Fibroblast of skin of back (primary cell): ENCODE results near the gene SPCS1.
"Not testable (repeated sequence)": the region's sequence is repeated elsewhere in the genome, so short reads cannot be mapped to it uniquely, and the experiment has no call there.

ENCODE experiments used
- DNase-seq: peaks from one replicate; pipeline ENCODE4 v3.0.0-alpha.2; 2013

The SPCS1 gene

DNA sequence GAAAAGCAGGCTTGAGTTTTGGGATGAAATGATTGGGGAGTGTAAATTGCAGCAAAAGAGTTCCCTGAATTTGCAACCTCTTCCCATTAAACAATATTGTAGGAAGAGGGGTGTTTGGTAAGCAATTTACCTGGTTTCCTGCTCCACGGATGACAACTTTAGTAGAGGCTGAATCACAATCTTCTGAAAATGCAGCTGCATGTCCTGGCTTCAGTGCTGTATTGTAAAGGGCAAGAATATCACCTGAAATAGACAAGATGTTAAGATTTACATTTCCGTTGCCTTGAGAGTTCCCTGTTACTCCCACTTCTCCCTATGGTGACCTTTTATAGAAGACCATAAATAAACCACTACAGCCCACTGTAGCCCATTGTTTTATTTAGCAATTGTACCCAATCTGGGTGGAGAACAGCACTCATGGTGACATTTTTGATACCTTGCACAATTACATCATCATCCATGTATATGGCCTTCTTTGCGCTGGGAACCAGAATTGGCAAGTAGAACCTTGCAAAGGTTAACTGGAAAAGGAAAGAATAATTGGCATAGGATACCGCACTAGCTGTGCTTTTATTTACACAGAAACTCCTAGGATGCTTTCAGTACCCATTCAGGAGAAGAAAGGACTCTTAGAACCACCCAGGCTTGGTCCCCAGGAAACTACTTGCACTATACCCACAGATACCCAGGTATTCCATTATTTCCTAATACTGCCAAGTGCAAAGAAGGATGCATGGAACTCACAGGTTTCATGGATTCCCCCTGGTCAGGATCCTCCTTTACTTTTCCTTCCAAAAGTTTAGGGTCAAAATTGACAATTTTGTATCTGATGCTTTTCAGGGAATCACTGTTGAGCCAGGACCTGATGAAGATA lies 9.9 kb upstream of the SPCS1 start:
- DNase-seq = no peak

DNA sequence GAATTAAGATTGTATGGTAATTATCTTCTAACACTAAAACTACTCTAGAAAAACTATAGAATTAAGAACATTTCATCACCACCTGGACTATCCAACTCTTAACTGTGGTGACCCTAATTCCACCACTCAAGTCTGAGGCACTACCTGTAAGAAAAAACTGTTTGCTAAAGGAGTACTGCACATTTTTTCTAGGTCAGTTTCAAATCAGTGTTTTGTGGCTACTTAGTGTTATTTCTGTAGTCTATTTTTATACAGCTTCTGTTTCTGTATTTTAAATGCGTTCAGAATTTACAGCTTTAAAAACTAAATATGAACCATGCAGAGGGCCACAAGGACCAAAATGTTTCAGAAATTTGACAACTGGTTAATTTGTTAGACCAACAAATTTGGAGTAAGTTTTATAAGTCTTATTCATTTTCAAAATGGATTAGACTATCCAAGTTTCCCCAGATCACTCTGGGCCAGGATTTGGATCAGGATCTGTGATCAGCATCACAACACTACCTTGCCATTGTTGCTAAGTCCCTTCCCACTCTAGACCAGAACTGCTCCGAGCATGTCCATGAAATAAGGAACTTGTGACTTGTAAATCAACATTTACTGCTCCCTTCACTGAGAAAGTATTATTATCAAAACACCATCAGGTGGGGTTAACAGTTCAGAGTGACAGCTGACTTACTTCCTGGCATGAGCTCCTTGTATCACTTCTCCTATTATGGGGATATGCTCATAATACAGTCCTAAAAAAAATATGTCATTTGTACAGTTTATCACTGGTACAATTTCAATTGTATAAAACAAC lies 8.9 kb upstream of the SPCS1 start:
- no peak for DNase-seq

DNA sequence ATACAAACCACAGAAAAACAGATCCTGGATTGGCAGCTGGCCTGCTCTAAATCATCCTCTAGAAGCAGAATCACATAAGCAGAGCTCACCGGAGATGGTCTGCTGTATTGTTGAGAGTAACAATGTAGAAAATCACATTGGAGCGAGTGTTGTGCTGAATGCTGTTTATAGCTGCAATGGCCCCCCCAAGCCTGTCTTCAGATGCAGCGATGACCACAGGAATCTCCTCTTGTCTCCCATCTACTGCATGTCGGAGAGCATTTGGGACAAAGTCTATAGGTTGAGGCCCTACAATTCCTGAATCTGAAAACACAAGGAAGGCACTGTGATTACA lies 8.3 kb upstream of the SPCS1 start:
- DNase-seq = no peak

DNA sequence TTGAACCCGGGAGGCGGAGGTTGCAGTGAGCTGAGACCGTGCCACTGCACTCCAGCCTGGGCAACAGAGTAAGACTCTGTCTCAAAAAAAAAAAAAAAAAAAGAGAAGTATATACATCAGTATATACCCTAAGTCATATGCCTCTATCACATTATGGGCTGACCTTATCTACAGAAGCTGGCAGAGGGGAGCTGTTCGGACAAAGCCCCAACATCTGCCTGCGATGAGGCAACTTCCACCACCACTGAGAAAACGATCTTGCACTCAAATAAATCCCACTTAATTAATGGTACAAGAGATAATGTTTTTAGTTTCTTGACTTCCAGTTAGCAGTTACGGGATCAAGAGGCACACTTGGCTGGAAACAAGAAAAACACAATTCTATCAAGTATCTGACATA lies 2.6 kb upstream of the SPCS1 start:
- DNase-seq = no peak

DNA sequence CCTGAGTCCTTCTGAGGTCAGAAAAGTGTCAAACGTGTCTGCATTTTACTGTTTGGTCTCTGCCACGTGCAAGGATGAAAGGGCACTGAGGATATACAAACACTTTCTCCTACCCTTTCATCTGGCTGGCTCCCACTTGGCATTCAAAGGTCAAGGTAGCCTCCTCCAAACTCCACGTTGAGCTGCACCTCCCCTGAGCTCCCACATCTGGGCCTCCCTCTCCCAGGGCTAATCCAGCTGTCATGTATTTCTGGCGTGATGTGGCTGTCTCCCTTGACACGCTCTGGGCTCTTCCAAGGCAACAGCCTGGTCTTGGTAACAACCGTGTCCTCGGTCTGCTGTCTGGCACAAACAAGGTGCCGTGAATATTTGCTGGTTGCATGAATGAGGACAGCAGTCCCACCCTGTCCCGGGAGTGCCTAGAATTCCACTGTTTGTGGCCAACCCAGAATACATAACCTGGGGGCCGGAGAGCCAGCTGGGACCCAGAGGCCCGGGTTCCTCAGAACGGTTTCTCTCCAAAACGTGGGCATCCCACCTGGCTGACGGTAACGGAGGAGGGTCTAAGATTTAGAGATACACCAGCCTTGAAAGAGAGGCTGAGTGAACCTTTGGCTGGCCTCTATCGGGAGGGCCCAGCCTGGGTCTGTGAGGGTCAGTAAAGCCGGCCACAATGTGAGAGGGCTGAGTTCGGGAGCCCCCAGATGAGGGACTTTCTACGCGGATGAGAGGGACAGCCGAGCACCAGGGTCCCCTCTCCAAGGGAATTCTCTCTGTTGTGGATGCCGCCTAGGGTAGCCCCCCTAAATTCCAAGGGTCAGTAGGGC lies 1.1 kb upstream of the SPCS1 start:
- peak; percentile 40 for DNase-seq

GRCh38 chr3:52705438-52705687 lies 543 bp upstream of the SPCS1 start:
- DNase-seq = no peak

DNA sequence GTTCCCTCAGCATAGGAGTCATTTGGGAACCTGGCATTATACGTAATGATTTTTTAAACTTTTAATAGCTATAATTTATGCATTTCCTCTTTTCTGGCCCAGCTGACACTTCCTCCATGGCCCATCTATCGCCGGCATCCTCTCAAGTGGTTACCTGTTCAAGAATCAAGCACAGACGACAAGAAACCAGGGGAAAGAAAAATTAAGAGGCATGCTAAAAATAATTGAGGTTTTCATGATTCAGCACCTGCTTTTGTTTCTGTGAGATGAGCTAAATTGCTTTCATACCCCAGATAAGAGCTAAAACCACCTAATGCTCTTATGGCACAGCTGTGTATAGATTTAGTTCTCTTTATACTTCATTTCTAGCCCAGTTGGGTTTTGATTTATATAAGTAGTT lies 1.7 kb downstream of the SPCS1 start:
- no peak for DNase-seq

- DNase-seq = no peak
Measured at GRCh38 chr3:52710512-52710911, 4.6 kb downstream of the SPCS1 start.

DNA sequence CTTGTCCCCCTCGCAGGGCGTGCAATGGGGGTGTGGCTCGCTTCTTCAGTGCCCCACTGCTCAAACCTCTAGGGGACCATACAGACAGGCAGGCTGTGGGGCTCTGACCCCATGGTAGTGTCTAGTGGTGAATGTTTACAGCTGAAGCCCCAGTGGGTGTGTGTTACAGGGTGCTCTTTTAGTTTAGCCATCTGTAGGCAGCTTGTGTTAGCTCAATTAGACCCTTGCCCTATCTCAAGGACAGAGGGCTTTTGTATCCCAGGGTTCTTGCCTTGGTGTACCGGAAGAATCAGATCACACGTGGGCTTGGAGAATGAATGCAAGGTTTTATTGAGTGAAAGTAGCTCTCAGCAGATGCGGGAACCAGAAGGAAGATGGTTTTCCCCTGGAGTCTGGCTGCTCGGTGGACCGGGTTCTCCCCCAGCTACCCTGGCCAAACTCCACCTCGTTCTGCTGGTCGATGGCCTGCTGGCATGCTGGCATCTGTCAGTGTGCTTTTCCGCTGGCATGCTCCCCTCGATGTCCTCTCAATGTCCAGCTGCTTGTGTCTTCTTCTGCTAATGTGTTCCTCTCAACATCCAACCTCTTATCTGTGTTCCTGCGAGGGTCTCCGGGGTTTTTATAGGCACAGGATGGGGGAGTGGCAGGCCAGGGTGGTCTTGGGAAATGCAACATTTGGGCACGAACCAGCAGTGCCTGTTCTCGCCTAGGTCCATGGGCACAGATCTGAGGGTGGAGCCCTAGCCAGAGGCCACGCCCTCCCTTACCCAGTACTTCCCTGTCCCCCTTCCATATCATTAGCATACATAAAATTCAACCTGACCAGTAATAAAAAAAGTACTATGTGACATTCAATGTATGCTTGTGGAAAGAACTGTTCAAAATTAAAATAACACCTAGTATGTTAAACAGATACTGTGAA lies 6.6 kb downstream of the SPCS1 start:
- DNase-seq = no peak

DNA sequence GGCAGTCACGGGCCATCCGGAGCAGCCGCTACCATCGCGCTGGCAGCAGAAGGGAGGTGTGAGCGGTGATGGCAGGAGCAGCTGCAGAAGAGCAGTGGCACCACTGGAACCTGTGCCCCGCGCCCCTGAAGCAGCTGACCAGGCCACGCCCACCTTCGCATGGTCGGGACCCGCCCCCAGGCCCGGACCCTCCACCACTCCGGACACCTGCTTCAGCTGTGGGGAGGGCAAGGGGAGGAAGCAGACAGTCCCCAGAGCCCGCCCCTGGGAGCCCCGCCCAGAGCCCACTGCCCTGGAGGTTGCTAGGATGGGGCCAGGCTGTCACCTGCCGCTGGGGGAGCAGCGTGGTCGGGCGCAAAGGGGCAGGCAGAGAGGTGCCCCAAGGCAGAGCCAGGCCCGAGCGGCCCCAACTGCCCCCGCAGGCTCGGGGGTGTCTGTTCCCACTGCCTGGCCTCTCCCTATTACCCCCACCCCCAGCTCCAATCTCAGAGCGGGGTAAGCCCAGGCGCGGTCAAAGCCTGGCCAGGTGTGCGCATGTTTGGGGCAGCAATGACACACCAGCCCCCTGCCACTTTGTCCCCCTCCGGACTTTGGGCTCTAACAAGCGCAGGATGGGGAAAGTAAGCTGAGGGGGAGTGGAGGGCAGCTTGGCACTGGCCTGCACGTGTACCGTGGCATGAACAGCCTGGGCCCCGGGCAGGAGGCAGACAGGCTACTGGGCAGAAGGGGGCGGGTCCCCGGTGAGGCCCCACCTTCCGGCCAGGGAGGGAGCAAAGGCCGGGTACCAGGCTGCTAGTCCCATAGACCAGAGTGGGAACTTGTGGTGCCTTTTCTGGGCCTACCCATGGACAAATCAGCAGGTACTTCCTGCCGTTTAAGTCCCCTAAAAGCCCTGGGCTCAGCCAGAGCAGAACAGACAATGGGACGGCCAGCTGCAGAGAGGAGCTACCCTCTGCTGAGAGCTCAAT lies 8.7 kb downstream of the SPCS1 start:
- no peak for DNase-seq

DNA sequence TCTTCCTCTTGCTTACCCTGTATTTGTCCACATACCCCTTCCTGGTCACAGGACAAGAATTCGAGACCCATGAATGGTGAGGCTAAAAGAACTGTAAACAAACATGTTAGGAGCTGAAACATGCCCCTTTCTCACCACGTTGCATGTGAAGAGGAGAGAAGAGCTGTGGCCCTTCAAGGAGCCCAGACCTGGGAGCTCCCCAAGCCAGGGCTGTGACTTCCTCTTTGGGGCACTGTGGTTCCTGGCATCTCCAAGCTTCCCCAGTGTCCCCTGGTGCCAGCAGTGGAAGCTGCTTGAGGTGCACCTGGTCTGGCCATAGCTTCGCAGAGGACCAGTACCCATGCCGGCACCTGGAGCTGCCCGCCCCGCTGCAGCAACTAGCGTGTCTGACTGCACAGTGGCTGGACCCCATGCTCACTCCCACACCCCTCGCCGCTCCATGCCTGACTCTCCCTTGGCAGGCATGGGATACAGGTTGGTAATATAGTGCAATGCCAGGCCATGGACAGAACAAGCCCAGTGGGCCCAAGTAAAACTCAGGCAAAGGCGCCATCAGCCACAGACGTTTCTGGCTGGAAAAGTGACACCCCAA lies 9.9 kb downstream of the SPCS1 start:
- DNase-seq = no peak

GRCh38 chr3:52719618-52720017 lies 13.7 kb downstream of the SPCS1 start:
- DNase-seq = no peak

DNA sequence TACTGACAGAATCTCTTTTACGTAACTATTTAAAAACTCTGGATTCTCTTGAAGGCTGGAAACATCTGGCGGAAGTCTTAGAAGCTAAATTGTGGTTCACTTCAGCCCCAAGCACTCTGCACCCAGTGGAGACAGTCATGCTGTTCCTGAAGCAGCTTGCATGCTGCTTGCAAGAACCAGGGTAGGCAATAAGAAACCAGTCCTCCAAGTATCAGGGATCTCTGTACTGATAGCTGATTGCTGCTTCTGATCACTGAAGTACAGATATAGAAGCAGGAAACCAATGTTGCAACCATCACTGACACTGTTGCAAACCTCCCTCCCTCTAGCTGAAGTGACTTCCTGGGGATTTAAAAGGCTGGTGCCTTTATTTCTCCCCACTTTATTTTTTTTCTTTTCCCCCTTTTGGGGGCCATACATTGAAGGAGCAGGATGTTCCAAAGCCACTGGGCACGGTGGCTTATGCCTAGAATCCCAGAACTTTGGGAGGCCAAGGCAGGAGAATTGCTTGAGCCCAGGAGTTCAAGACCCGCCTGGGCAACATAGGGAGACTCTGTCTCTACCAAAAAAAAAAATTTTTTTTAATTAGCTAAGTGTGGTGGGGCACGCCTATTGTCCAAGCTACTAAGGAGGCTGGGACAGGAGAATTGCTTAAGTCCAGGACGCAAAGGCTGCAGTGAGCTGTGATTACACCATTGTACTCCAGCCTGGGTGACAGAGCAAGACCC lies 15.3 kb downstream of the SPCS1 start:
- DNase-seq = no peak

GRCh38 chr3:52721730-52722008 lies 15.8 kb downstream of the SPCS1 start:
- no peak for DNase-seq

GRCh38 chr3:52722491-52722890 lies 16.6 kb downstream of the SPCS1 start:
- no peak for DNase-seq

DNA sequence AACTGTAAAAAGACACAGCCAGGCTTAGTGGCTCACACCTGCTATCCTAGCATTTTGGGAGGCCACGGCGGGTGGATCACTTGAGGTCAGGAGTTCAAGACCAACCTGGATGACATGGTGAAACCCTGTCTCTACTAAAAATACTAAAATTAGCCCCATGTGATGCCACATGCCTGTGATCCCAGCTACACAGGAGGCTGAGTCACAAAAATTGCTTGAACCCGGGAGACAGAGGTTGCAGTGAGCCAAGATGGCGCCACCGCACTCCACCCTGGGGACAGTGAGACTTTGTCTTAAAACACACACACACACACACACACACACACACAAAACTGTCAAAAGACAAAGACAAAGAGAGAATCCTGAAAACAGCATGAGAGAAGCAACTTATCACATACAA lies 18.0 kb downstream of the SPCS1 start:
- DNase-seq = no peak

DNA sequence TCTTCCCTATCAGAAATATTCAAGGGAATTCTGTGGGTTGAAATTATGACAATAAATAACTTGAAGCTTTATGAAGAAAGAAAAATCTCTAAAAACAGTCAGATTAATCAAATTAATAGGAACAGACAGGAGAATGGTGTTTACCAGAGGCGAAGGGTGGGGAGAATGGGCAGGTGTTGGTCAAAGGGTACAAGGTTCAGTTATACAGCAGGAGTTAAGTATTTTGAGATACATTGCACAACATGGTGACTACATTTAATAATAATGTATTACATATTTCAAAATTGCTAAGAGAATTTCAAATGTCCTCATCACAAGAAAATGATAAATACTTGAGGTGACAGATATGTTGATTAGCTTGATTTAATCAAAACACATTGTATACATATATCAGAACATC lies 18.6 kb downstream of the SPCS1 start:
- DNase-seq = no peak

DNA sequence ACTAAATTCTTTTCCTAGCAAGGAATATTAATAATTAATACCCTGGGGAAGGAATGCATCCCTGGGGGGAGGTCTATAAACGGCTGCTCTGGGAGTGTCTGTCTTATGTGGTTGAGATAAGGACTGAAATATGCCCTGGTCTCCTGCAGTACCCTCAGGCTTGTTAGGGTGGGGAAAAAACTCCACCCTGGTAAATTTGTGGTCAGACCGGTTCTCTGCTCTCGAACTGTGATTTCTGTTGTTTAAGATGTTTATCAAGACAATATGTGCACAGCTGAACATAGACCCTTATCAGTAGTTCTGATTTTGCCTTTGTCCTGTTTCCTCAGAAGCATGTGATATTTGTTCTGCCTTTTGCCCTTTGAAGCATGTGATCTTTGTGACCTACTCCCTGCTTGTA lies 22.8 kb downstream of the SPCS1 start:
- DNase-seq = not testable (repeated sequence)

- no peak for DNase-seq
Measured at GRCh38 chr3:52730681-52731080, 24.8 kb downstream of the SPCS1 start.

GRCh38 chr3:52731590-52731989 lies 25.7 kb downstream of the SPCS1 start:
- DNase-seq = no peak
